Fibroblast of skin of abdomen (primary cell): ENCODE measurements around the gene STAB2.
A peak's percentile ranks its signal among the peaks of the same experiment; 100 is the strongest.

Source experiments
- DNase-seq: peaks from one replicate; pipeline ENCODE4 v3.0.0-alpha.2; 2013

Gene STAB2

DNA sequence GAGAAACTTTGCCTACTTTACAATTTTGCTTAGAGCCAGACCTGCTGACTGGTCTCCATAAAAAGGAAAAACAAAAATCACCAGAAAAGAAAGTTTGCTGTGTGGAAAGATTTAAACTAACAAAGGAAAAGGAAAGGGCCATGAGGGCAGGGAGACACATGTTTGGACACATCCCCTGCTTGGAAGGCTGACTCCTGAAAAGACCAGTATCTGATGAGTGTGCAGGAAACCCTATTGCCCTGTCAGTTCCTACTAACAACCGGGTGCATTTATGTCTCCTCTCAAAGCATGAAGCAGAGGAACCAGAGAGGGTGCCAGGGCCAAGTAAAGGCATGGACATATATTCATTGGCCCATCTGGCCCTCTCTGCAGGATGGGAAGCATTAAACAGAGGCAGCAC, 7.0 kb upstream of the STAB2 start:
- DNase-seq, result no peak

DNA sequence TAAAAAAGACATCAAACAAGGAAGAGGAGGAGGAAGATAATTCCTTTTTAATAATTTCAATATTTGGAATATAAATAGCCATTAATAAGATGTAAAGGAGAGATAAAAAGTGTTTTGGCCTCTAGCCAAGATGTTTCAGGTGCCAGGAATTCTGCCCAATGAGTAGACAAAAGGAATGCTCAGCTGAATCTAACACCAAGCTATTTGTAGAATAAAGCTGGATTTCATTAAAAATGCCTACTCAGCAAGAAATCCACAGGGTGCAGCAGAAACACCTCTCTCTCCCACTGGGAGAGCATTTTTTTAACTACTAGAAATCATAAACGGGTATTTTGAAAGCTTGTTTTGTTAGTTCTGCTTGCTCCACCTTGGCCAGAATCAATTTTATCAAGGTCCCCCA, 4.1 kb upstream of the STAB2 start:
- no peak for DNase-seq

- no peak for DNase-seq
Measured at GRCh38 chr12:103586132-103586531, 941 bp upstream of the STAB2 start.

GRCh38 chr12:103588680-103589079, 1.6 kb downstream of the STAB2 start:
- no peak for DNase-seq

DNA sequence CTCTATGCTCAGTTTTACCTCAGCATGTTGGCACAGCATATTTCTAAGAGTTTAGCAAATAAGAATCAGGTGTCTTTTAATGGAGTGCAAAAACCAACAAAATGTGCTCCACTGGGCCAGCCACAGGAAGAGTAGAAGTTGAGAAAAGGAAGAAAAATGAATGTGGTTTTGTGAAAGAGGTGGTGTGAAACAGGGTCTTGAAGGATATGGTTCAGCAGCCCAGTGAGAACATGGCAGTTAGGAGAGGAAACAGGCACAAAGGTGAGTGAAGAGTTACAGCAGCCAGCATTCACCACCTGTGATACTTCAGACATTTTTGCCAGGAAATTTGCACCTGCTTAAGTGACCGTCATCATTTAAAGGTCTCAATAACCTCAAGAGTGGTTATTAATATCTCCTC, 2.4 kb downstream of the STAB2 start:
- no peak for DNase-seq

GRCh38 chr12:103590271-103590670, 3.2 kb downstream of the STAB2 start:
- no peak for DNase-seq

DNA sequence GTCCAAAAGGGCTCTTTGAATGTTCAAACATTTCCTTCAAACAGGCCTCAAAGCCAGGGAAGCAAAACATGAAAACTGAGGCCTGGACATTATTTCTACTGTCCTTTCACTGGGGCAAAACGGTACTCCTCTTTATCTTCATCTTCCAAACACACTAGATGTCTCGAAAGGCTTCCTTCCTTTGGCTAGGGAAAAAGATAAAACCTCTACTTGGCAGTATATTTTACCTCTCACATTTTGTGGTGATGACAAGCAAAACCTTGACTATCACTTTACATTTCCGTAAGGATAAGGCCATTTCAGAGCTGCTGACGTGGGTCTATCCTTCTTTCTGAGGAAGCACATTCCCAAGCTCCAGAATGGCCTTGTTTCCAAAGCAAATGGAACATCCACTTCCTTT, 9.9 kb downstream of the STAB2 start:
- no peak for DNase-seq

DNA sequence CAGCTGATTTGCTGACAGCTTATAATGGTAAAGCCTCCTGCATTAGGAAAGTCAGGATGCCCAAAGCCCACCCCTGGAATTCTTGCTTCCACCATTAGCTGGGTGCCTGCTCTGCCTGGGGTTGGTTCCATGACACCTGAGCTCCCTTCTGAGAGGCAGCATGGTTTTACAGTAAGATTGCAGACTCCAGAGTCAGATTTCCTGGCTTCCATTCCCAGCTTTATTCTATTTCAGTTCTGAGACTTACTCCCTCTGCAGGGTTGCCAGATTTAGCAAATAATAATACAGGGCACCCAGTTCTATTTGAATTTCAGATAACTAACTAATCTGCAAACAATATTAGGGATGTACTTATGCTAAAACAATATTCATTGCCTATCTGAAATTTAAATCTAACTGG, 12.2 kb downstream of the STAB2 start:
- no peak for DNase-seq

- DNase-seq, result no peak
Measured at GRCh38 chr12:103600967-103601728, 14.1 kb downstream of the STAB2 start.

- DNase-seq, result no peak
Measured at GRCh38 chr12:103620395-103620794, 33.3 kb downstream of the STAB2 start.

DNA sequence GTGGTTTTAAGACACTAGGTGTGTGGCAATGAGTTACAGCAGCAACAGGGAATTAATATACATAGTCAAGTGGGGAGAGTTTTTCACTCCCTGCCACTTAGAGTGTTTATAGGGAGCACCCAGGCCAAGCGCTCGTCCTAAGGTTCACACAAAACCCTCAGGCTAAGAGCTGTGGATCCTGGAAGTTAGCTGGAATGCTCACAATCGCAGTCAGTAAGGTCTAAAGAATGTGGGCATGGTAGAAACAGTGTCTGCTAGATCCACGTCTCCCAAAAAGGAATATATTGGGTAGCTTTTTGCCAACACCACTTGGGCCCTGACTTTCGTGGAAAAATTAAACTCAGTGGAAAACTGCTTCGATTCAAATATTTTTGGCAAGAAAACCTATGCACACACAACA, 36.6 kb downstream of the STAB2 start:
- no peak for DNase-seq

DNA sequence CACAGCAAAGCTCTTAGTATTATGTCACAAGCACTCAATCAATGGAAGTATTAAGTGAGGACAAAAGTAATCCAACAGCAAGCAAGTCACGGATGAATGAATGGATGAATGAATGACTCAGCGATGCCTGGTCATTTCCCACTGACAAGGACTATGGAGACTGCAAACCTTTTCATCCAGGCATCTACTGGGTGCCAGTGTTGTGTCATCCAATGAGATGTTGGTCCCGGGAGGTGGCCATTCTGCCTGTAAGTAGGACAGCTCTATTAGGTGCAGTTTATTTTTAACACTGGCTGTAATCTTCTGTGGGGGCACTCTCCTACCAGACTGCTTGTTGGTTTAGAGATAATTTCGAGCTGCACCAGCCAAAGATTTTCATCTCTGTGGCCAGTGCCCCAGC, 39.4 kb downstream of the STAB2 start:
- DNase-seq, result peak; percentile 38

GRCh38 chr12:103627189-103627855, 40.2 kb downstream of the STAB2 start:
- DNase-seq, result no peak

DNA sequence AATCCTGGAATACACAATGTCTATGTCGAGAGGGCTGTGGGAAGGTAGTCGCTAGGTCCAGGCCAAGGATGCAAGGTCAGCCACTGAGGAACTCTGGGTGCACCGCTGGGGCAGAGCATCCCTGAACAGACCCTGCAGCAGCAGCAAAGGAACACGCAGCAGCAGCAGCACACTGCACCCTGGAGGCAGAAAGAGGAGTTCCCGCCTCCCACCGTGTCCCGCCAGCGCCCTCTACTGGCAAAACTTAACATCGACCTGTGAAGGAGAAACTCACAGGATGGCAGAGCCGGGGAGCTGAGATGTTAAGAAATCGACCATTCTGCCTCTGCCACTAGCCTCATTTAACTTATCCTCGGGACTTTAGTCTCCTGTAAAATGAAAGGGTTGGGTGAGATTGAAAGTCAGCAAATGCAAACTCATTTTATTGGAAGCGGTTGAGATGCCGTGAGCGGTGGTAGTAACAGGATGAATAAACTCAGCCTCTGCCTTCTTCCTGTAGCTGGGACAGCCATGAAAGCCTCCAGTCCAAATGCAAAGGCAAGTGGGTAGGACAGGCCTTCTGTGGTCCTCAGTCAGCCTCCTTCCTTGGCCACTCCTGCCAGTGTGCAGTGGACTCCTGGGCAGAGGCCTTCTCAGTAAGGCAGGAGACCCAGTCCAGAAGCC, 45.6 kb downstream of the STAB2 start:
- DNase-seq, result peak; percentile 33

DNA sequence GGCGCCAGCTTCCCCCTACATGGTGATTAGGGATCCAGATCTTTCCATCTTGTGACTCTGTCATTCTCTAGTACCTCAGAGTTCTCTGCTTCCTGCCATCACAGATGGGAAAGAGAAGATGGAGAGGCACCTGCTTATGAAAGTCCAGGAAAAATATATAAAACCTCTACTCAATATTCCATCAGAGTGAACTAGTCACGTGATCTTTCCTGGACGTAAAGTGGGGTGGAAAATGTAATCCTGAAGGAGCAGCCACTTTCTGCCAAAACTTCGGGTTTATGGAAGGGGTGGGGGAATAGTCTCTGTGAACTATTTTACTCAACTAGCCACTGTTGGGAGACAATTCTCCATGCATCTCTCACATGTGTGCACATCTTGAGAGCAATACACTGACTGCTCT, 47.7 kb downstream of the STAB2 start:
- DNase-seq, result no peak

GRCh38 chr12:103635419-103635818, 48.3 kb downstream of the STAB2 start:
- DNase-seq, result no peak

GRCh38 chr12:103637021-103637420, 49.9 kb downstream of the STAB2 start:
- DNase-seq, result no peak

DNA sequence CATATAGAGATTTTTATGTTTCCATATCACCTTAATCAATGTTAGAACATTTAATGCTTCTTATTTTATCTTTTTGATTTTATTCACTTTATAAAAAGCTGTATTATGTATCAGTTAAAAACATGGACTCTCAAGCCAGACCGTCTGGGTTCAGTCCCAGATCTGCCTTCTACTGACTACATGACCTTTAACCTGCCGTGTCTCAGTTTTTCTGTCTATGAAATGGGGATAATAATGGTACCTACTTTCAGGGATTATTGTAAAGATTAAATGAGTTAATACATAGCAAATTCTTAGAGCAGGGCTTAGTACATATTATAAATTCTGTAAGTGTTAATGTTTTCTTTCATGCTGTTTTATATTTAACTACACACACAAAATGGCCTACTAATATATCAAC, 50.4 kb downstream of the STAB2 start:
- no peak for DNase-seq

DNA sequence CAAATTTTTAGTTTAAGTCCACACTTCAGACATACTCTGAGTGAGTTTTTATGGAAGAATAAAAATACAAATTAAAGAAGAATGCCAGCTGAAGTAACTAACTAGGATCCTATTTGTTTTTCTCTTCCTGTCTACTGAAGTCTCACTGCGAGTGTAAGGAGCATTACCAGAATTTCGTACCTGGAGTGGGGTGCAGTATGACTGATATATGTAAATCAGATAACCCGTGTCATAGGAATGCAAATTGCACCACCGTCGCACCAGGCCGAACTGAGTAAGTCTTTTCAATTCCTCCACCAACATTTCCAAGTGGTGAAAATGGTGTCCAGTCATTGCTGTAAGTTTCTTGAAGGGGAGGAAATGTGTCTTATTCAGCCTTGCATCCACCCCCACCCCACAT, 52.9 kb downstream of the STAB2 start:
- no peak for DNase-seq

- no peak for DNase-seq
Measured at GRCh38 chr12:103640410-103640809, 53.3 kb downstream of the STAB2 start.

GRCh38 chr12:103640831-103641230, 53.8 kb downstream of the STAB2 start:
- no peak for DNase-seq

GRCh38 chr12:103642240-103642864, 55.3 kb downstream of the STAB2 start:
- DNase-seq, result no peak

DNA sequence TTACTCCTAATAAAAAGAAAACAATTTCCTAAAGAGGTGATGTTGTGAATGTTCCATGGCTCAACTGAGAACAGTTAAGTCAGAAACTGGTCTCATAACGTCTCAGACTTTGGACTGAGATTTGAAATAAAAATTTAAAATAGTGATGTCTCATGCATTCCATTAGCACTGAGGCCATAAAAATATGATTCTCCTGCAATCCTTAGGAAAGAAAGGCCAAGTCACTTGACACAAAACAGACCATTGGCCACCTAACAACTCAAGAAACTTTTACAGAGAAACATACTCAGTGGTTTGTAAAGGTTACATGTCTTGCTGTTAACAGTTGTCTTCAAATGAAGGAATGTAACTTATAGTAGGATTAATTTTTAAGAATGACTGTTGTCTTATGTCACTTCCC, 58.1 kb downstream of the STAB2 start:
- DNase-seq, result peak; percentile 64
